Peyer's patch (tissue), 4 donors: Measurements from ENCODE around the gene AKAP14. TPM values are rescaled to one million over a fixed set of nuclear protein-coding genes. Genes with fewer than 3 reads are reported as not detected.
A peak's percentile ranks its signal among the peaks of the same experiment; 100 is the strongest.
"Not testable (repeated sequence)": the region's sequence is repeated elsewhere in the genome, so short reads cannot be mapped to it uniquely, and the experiment has no call there.

Source experiments
- DNase-seq, 3 donors: peaks; one replicate each; pipeline ENCODE4 v3.0.0-alpha.2; 2017 to 2019
- H3K27ac ChIP-seq, 4 donors: fragments of 200-600 bp; sonication (generic); one replicate each; pipeline ENCODE4 v1.5.1; 2016 to 2019
- H3K27me3 ChIP-seq, 2 donors: fragments of 200-600 bp; sonication (generic); one replicate each; pipeline ENCODE4 v1.5.1; 2019
- H3K36me3 ChIP-seq, 3 donors: fragments of 200-600 bp; sonication (generic); one replicate each; pipeline ENCODE4 v1.5.1; 2016 to 2019
- H3K4me1 ChIP-seq, 4 donors: fragments of 200-600 bp; sonication (generic); one replicate each; pipeline ENCODE4 v1.5.1; 2016 to 2019
- H3K4me3 ChIP-seq, 4 donors: fragments of 200-600 bp; sonication (generic); 1 replicate in 3 of 4; 2 replicates in 1 of 4; pipeline ENCODE4 v1.5.1; 2016 to 2019; ENCODE audit warnings: mild to moderate bottlenecking in 1 of 4
- H3K9me3 ChIP-seq, 4 donors: fragments of 200-600 bp; sonication (generic); one replicate each; pipeline ENCODE4 v1.5.1; 2016 to 2019; ENCODE audit warnings: mild to moderate bottlenecking in 1 of 4
- POLR2A ChIP-seq, 2 donors: fragments of 450-650 bp; IDR thresholded peaks; one replicate each; pipeline ENCODE4 v1.5.1; 2017; ENCODE audit warnings: antibody characterized with exemption in 2 of 2, mild to moderate bottlenecking in 2 of 2, moderate library complexity in 2 of 2
- total RNA-seq, 4 donors: library from RNA; depleted of rRNA; stranded (reverse); fragments of >200 nt; gene quantifications; one replicate each; pipeline ENCODE4 v1.1.0, GENCODE V29; 2016
- TF ChIP-seq, protein P1 (sequence below), 6 experiments: fragments of 450-650 bp in 4 of 6; fragments of 200-600 bp in 2 of 6; sonication (generic) in 1 of 6; IDR thresholded peaks; one replicate each; pipeline ENCODE4 v1.5.1; 2017 to 2019; ENCODE audit warnings: antibody characterized with exemption in 6 of 6, mild to moderate bottlenecking in 3 of 6, moderate library complexity in 1 of 6

AKAP14 gene
- total RNA-seq, 4 donors from 2014 or later, result not detected

DNA sequence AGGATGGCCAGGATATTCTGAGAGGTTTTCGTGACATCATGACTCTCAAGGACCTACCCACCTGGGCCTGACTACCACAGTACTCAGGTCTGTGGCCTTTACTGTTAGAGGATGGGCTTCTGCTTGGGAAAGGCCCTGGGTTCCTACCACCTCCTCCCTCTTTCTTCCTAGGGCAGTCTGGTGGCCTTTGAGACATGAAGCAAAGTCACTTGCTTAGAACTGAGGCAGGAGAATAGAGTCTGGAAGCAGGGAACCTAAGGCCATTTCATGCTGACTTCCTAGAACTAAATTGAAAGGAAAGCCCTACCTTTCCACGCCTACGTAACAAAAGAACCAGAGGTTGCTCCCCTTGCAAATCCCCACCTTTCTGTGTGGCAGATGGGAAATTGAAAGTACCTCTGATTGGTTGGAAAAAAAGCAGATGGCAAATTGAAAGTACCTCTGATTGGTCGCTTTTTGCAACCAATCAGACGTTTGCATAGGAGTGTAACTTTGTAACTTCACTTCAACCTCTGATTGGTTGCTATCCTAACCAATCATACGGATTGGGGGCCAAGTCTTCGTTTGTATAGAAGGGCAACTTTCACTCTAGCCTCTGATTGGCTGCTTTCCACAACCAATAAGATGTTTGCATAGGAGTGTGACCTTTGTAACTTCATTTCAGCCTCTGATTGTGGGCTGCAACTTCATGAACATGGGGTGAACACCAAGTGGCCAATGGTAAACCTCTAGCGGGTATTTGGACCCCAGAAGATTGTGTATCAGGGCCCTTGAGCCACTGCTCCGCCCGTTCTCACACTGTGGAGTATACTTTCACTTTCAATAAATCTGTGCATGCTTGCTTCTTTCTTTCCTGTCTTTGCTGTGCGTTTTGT is 9.9 kb upstream of the AKAP14 start:
- DNase-seq, result peak in 1 of 3 donors; percentile 43
- Histone ChIP-seq H3K36me3 (no peaks in the 10 kb centered on the region), H3K27me3 (no peaks in the 10 kb centered on the region), H3K4me3 (peak overlapping the region in 3 of 4 donors; percentile 7 to 44 (median 38)), H3K9me3 (no peaks in the 10 kb centered on the region), H3K4me1 (no peaks in the 10 kb centered on the region), H3K27ac (peak overlapping the region in 3 of 4 donors; percentile 12 to 61 (median 51))
- TF ChIP-seq POLR2A (IDR thresholded peaks at IDR 0.05), result no peak
- TF ChIP-seq, protein P1, sequence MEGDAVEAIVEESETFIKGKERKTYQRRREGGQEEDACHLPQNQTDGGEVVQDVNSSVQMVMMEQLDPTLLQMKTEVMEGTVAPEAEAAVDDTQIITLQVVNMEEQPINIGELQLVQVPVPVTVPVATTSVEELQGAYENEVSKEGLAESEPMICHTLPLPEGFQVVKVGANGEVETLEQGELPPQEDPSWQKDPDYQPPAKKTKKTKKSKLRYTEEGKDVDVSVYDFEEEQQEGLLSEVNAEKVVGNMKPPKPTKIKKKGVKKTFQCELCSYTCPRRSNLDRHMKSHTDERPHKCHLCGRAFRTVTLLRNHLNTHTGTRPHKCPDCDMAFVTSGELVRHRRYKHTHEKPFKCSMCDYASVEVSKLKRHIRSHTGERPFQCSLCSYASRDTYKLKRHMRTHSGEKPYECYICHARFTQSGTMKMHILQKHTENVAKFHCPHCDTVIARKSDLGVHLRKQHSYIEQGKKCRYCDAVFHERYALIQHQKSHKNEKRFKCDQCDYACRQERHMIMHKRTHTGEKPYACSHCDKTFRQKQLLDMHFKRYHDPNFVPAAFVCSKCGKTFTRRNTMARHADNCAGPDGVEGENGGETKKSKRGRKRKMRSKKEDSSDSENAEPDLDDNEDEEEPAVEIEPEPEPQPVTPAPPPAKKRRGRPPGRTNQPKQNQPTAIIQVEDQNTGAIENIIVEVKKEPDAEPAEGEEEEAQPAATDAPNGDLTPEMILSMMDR (IDR thresholded peaks at IDR 0.05), result no peak

DNA sequence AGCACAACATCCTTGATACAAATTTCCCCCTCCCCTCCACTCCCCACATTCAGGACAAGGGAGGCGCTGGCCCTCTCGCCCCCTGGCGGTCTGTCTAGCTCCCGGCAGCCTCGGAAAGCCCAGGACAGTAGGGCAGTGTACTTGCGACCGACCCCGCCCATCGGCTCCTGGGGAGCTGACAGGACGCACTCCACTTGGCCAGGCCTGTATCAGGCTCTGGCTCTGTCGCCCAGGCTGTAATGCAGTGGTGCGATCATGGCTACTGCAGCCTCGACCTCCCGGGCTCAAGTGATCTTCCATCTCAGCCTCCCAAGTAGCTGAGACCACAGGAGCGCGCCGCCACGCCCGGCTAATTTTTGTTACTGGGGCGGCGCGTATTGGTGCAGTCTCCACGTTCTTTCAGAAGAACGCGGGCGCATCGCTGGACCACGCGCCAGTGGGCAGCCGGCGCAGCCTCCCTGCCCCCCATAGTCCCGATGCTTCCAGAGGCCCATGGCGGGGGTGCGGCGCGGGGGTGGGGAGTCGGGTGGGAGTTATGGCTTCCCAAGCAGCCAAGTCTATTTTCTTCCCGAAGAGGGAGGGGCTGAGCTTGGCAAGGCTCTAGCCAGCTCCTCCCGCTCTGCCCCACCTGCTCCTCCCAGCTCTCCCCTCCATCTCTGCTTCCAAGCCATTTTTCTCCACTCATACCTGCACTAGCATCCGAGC is 7.8 kb upstream of the AKAP14 start:
- Histone ChIP-seq H3K27me3 (no peaks in the 10 kb centered on the region), H3K4me1 (no peaks in the 10 kb centered on the region), H3K36me3 (no peaks in the 10 kb centered on the region), H3K9me3 (no peaks in the 10 kb centered on the region), H3K27ac (no peak overlapping the region), H3K4me3 (peak overlapping the region; percentile 9 to 38 (median 24))
- TF ChIP-seq, protein P1 (IDR thresholded peaks at IDR 0.05), result peak in 4 of 6 experiments; percentile 50 to 64 (median 56)
- TF ChIP-seq POLR2A (IDR thresholded peaks at IDR 0.05), result no peak
- peak; percentile 43 to 81 (median 81) for DNase-seq

DNA sequence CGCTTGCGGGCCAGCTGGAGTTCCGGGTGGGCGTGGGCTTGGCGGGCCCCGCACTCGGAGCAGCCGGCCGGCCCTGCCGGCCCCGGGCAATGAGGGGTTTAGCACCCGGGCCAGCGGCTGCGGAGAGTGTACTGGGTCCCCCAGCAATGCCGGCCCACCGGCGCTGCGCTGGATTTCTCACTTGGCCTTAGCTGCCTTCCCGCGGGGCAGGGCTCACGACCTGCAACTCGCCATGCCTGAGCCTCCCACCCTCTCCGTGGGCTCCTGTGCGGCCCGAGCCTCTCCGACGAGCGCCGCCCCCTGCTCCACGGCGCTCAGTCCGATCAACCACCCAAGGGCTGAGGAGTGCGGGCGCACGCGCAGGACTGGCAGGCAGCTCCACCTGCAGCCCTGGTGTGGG is 5.1 kb upstream of the AKAP14 start:
- H3K36me3 ChIP-seq, H3K4me3 ChIP-seq, H3K9me3 ChIP-seq, H3K27me3 ChIP-seq, H3K4me1 ChIP-seq, H3K27ac ChIP-seq: not testable (repeated sequence)
- DNase-seq, result peak in 1 of 3 donors; percentile 8

DNA sequence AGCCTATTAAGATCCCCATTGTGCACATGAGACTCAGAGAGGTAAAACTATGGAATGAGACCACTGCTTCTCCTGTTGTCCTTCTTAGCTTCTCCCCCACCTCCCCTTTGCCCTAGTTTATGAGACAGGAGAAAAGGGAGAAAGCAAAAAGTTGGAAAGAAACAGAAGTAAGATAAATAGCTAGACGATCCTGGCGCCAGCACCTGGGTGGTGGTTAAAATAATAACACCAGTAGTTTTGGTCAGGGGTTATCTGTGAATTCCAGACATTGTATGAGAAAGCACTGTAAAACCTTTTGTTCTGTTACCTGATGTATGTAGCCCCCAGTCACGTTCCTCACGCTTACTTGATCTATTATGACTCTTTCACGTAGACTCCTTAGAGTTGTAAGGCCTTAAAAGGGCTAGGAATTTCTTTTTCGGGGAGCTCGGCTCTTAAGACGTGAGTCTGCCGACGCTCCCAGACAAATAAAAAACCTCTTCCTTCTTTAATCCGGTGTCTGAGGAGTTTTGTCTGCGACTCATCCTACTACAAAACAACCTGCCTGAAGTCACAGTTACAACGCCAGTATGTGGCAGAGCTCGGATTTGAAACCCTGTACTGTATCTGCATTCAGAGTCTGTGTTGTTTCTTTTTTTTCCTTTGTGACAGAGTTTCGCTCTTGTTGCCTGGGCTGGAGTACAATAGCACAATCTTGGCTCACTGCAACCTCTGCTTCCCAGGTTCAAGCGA is 3.6 kb upstream of the AKAP14 start:
- not testable (repeated sequence) for DNase-seq, H3K9me3 ChIP-seq, H3K4me3 ChIP-seq, H3K36me3 ChIP-seq, H3K27me3 ChIP-seq, H3K4me1 ChIP-seq, H3K27ac ChIP-seq

DNA sequence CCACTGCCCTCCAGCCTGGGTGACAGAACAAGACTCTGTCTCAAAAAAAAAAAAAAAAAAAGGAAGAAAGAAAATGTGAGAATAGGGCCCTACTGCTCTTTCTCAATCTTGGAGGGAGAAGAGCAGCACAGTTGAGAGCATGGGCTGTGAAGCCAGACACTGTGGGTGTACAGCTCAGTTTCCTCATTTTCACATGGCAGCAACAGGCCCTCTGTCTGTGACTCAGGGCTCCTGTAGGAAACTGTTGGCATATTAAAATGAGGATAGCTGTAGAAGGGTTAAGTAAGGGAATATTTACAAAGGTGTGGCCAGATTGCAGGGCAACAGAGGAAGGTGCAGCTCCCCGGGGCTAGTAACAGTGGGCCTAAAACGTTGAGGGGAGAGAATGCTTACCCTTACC is 3.4 kb downstream of the AKAP14 start:
- no peak overlapping the region for H3K27ac ChIP-seq
- no peaks in the 10 kb centered on the region for H3K4me1 ChIP-seq
- no peak for TF ChIP-seq POLR2A (IDR thresholded peaks at IDR 0.05)
- TF ChIP-seq, protein P1 (IDR thresholded peaks at IDR 0.05), result no peak
- no peaks in the 10 kb centered on the region for H3K9me3 ChIP-seq
- H3K36me3 ChIP-seq, result no peaks in the 10 kb centered on the region
- no peak for DNase-seq
- no peak overlapping the region for H3K4me3 ChIP-seq
- H3K27me3 ChIP-seq, result no peaks in the 10 kb centered on the region

DNA sequence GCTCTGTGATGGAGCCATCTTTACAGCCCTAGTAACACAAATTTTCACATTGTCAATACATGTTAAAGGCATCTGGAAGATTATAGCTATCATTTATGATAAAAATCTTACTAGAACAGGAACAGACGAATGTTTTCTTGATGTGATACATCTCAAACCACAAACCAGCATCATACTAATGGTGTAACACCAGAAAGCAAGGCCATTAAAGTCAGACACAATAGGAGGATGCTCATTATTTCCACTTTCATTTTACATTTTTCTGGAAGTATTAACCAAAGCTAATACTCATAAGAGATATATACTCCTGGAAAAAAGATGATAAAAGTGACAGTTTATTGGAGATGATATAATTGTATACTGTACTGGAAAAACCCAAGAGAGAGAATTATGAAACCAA is 5.3 kb downstream of the AKAP14 start:
- no peak for DNase-seq
- Histone ChIP-seq H3K27me3 (no peaks in the 10 kb centered on the region), H3K4me3 (no peak overlapping the region), H3K4me1 (no peaks in the 10 kb centered on the region), H3K36me3 (no peaks in the 10 kb centered on the region), H3K27ac (no peak overlapping the region), H3K9me3 (no peaks in the 10 kb centered on the region)
- no peak for TF ChIP-seq POLR2A (IDR thresholded peaks at IDR 0.05)
- TF ChIP-seq, protein P1 (IDR thresholded peaks at IDR 0.05), result no peak
